ENCODE measurements around the gene OSBPL10. TPM values are rescaled to one million over a fixed set of nuclear protein-coding genes. Genes with fewer than 3 reads are reported as not detected.
"Not testable (repeated sequence)": the region's sequence is repeated elsewhere in the genome, so short reads cannot be mapped to it uniquely, and the experiment has no call there.

The OSBPL10 gene
- total RNA-seq, 1 donor from 2014 or later = 80.4 TPM

- DNase-seq (ENCODE audit: extremely low read depth, low read depth, low spot score) = no peak
These were observed 119.2 kb downstream of the OSBPL10 start for GRCh38 chr3:31861826-31862225.

GRCh38 chr3:31860642-31861041 lies 120.4 kb downstream of the OSBPL10 start:
- not testable (repeated sequence) for DNase-seq (ENCODE audit: extremely low read depth, low read depth, low spot score)

- DNase-seq (ENCODE audit: extremely low read depth, low read depth, low spot score) = no peak
These were observed 121.8 kb downstream of the OSBPL10 start for GRCh38 chr3:31859245-31859644.

- DNase-seq (ENCODE audit: extremely low read depth, low read depth, low spot score) = no peak
These were observed 122.6 kb downstream of the OSBPL10 start for GRCh38 chr3:31858439-31858838.

- DNase-seq (ENCODE audit: extremely low read depth, low read depth, low spot score) = no peak
These were observed 127.5 kb downstream of the OSBPL10 start for GRCh38 chr3:31853580-31853979.

GRCh38 chr3:31851278-31851677 lies 129.8 kb downstream of the OSBPL10 start:
- no peak for DNase-seq (ENCODE audit: extremely low read depth, low read depth, low spot score)

- DNase-seq (ENCODE audit: extremely low read depth, low read depth, low spot score) = no peak
These were observed 132.2 kb downstream of the OSBPL10 start for GRCh38 chr3:31848911-31849310.

GRCh38 chr3:31848163-31848818 lies 132.8 kb downstream of the OSBPL10 start:
- no peak for DNase-seq (ENCODE audit: extremely low read depth, low read depth, low spot score)

- DNase-seq (ENCODE audit: extremely low read depth, low read depth, low spot score) = no peak
These were observed 133.3 kb downstream of the OSBPL10 start for GRCh38 chr3:31847760-31848159.

- no peak for DNase-seq (ENCODE audit: extremely low read depth, low read depth, low spot score)
These were observed 139.5 kb downstream of the OSBPL10 start for GRCh38 chr3:31841515-31841914.

GRCh38 chr3:31840252-31840651 lies 140.8 kb downstream of the OSBPL10 start:
- DNase-seq (ENCODE audit: extremely low read depth, low read depth, low spot score) = no peak

GRCh38 chr3:31839144-31839917 lies 141.7 kb downstream of the OSBPL10 start:
- DNase-seq (ENCODE audit: extremely low read depth, low read depth, low spot score) = no peak

GRCh38 chr3:31836131-31837075 lies 144.7 kb downstream of the OSBPL10 start:
- no peak for DNase-seq (ENCODE audit: extremely low read depth, low read depth, low spot score)

GRCh38 chr3:31833391-31834190 lies 147.5 kb downstream of the OSBPL10 start:
- DNase-seq (ENCODE audit: extremely low read depth, low read depth, low spot score) = no peak

GRCh38 chr3:31832551-31832950 lies 148.5 kb downstream of the OSBPL10 start:
- no peak for DNase-seq (ENCODE audit: extremely low read depth, low read depth, low spot score)

- no peak for DNase-seq (ENCODE audit: extremely low read depth, low read depth, low spot score)
These were observed 149.5 kb downstream of the OSBPL10 start for GRCh38 chr3:31831591-31831990.

- DNase-seq (ENCODE audit: extremely low read depth, low read depth, low spot score) = no peak
These were observed 151.1 kb downstream of the OSBPL10 start for GRCh38 chr3:31829826-31830426.

GRCh38 chr3:31829010-31829409 lies 152.1 kb downstream of the OSBPL10 start:
- DNase-seq (ENCODE audit: extremely low read depth, low read depth, low spot score) = no peak

- DNase-seq (ENCODE audit: extremely low read depth, low read depth, low spot score) = no peak
These were observed 153.1 kb downstream of the OSBPL10 start for GRCh38 chr3:31828007-31828406.

GRCh38 chr3:31823184-31823583 lies 157.9 kb downstream of the OSBPL10 start:
- no peak for DNase-seq (ENCODE audit: extremely low read depth, low read depth, low spot score)
